Uterus (tissue), 4 donors: ENCODE data around the gene DNAJB11. TPM values are rescaled to one million over a fixed set of nuclear protein-coding genes. Genes with fewer than 3 reads are reported as not detected.

Experiments used
- DNase-seq, 2 donors: peaks; one replicate each; pipeline ENCODE4 v3.0.0-alpha.2; 2019 to 2020
- H3K27ac ChIP-seq, 2 donors: fragments of 200-600 bp; sonication (generic); 1 replicate in 1 of 2; 2 replicates in 1 of 2; pipeline ENCODE4 v1.5.1; 2016 to 2018
- H3K27me3 ChIP-seq, 2 donors: fragments of 200-600 bp; sonication (generic); one replicate each; pipeline ENCODE4 v1.5.1; 2018 to 2019; ENCODE audit warnings: control low read depth in 1 of 2
- H3K36me3 ChIP-seq, 2 donors: fragments of 200-600 bp; sonication (generic); one replicate each; pipeline ENCODE4 v1.5.1; 2019; ENCODE audit warnings: control low read depth in 1 of 2
- H3K4me1 ChIP-seq, 2 donors: fragments of 200-600 bp; sonication (generic); one replicate each; pipeline ENCODE4 v1.5.1; 2018 to 2019; ENCODE audit warnings: control low read depth in 1 of 2
- H3K4me3 ChIP-seq, 2 donors: fragments of 200-600 bp; sonication (generic); 1 replicate in 1 of 2; 2 replicates in 1 of 2; pipeline ENCODE4 v1.5.1; 2018 to 2019; ENCODE audit warnings: mild to moderate bottlenecking in 1 of 2
- H3K9me3 ChIP-seq, 2 donors: fragments of 200-600 bp; sonication (generic); one replicate each; pipeline ENCODE4 v1.5.1; 2019; ENCODE audit warnings: control low read depth in 1 of 2
- CTCF ChIP-seq, 4 experiments: fragments of 200-600 bp in 2 of 4; fragments of 450-650 bp in 2 of 4; sonication (generic) in 2 of 4; IDR thresholded peaks; one replicate each; pipeline ENCODE4 v1.5.1; 2016 to 2019; ENCODE audit warnings: antibody characterized with exemption in 4 of 4, mild to moderate bottlenecking in 2 of 4, moderate library complexity in 1 of 4
- POLR2A ChIP-seq, 2 donors: fragments of 450-650 bp; IDR thresholded peaks; one replicate each; pipeline ENCODE4 v1.6.1; 2016; ENCODE audit warnings: antibody characterized with exemption in 2 of 2, mild to moderate bottlenecking in 1 of 2, moderate library complexity in 1 of 2
- intact Hi-C: fragments of 100-400 bp; cut with DNase I; formaldehyde crosslinking; loops from one replicate; pipeline ENCODE4 v1.15.1; 2023; ENCODE audit warnings: low total_unique reads
- total RNA-seq, 4 donors: library from RNA; depleted of rRNA in 3 of 4; stranded (reverse); fragments of >200 nt in 3 of 4; gene quantifications; one replicate each; pipeline versions ENCODE4 v1.1.0 to v1.2.4, GENCODE V29; 2014 to 2023
- donor health status: DM: yes; HTN: yes; CAD: no.

Gene DNAJB11
- total RNA-seq, 4 donors from 2014 or later = 26.2 to 68.8 (median 40.0) TPM

DNA sequence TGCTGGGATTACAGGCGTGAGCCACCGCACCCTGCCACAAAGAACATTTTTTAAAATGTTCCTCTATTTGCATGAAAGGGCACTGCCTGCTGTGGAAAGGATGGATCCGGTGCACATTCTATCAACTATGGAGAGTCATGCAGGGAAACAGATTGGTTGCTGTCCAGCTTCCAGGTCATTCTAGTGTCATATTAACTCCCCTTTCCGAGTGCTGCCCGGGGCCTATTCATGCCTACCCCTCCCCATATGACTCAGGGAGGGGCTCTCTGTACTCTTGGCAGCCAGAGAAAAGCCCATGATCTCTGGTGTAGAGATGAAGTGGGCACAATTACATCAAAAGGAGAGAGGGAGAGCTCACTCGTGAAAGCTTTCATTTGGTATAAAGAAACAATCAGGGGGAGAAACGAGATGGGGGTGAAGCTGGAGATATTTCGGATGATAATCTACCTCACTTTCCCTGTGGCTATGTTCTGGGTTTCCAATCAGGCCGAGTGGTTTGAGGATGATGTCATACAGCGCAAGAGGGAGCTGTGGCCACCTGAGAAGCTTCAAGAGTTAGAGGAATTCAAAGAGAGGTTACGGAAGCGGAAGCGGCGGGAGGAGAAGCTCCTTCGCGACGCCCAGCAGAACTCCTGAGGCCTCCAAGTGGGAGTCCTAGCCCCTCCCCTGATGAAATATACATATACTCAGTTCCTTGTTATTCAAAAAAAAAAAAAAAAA lies 26.2 kb downstream of the DNAJB11 start:
- DNase-seq = no peak
- no peaks in the 10 kb centered on the region for H3K27me3 ChIP-seq
- H3K27ac ChIP-seq = no peak overlapping the region
- H3K4me1 ChIP-seq = no peaks in the 10 kb centered on the region
- H3K36me3 ChIP-seq = no peaks in the 10 kb centered on the region
- H3K4me3 ChIP-seq = no peak overlapping the region
- H3K9me3 ChIP-seq = no peaks in the 10 kb centered on the region
- intact Hi-C loops = no loop called here
- no peak for TF ChIP-seq CTCF (IDR thresholded peaks at IDR 0.05)
- TF ChIP-seq POLR2A (IDR thresholded peaks at IDR 0.05) = no peak

DNA sequence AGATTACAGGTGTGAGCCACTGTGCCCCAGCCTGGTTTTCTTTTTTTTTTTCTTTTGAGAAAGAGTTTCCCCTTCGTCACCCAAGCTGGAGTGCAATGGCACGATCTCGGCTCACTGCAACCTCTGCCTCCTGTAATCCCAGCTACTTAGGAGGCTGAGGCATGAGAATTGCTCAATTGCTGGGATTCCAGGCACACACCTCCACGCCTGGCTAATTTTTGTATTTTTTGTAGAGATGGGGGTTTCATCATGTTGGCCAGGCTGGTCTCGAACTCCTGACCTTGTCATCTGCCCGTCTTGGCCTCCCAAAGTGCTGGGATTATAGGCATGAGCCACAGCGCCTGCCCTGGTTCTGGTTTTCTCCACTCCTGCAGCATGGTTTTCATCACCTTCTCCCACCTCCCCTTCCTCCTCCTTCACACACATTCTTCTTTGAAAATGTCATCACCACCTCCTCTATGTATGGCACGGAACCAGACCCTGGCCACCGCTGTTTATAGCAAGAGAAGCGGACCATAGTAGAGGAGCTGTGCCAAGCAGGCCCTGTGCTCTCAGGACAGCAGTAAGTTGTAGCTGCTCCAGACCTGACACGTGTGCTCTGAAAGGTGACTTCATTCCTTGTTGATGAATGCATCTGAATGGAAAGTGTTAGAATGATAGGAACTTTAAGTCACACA lies 27.7 kb downstream of the DNAJB11 start:
- Histone ChIP-seq H3K9me3 (no peaks in the 10 kb centered on the region), H3K27me3 (no peaks in the 10 kb centered on the region), H3K4me3 (no peak overlapping the region), H3K36me3 (no peaks in the 10 kb centered on the region), H3K27ac (no peak overlapping the region), H3K4me1 (no peaks in the 10 kb centered on the region)
- TF ChIP-seq POLR2A (IDR thresholded peaks at IDR 0.05) (no peak), CTCF (IDR thresholded peaks at IDR 0.05) (no peak)
- peak in 1 of 2 donors; percentile 19 for DNase-seq
- intact Hi-C loops = no loop called here

DNA sequence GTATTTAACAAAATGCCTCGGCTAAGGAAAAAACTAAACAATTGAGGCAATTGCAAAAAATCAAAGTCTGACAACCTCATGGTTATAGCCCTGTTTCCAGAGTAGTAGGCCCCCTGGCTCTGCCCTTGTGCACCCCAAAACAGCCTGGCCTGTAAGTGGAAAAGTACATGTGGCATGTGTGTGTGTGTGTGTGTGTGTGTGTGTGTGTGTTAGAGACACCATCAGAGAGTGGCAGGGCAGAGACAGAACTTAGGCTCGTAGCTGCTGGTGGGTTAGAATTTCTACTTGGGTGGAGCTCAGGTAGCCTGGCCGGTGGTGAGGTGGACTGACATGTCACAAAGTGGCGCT lies 28.2 kb downstream of the DNAJB11 start:
- Histone ChIP-seq H3K4me1 (no peaks in the 10 kb centered on the region), H3K9me3 (no peaks in the 10 kb centered on the region), H3K27me3 (no peaks in the 10 kb centered on the region), H3K4me3 (no peak overlapping the region), H3K27ac (no peak overlapping the region), H3K36me3 (no peaks in the 10 kb centered on the region)
- DNase-seq = no peak
- TF ChIP-seq POLR2A (IDR thresholded peaks at IDR 0.05) = no peak
- no peak for TF ChIP-seq CTCF (IDR thresholded peaks at IDR 0.05)
- intact Hi-C loops = no loop called here

- H3K9me3 ChIP-seq = no peaks in the 10 kb centered on the region
These were observed 28.7 kb downstream of the DNAJB11 start for GRCh38 chr3:186599142-186599784.

More at GRCh38 chr3:186599142-186599784, 28.7 kb downstream of the DNAJB11 start:
- Histone ChIP-seq H3K36me3 (no peaks in the 10 kb centered on the region), H3K4me1 (no peaks in the 10 kb centered on the region), H3K4me3 (no peak overlapping the region), H3K27me3 (no peaks in the 10 kb centered on the region), H3K27ac (no peak overlapping the region)
- no peak for TF ChIP-seq POLR2A (IDR thresholded peaks at IDR 0.05)
- TF ChIP-seq CTCF (IDR thresholded peaks at IDR 0.05) = no peak
- intact Hi-C loops = no loop called here
- no peak for DNase-seq
